GM12878 (cell line): ENCODE results near the gene EIF5. TPM values are rescaled to one million over a fixed set of nuclear protein-coding genes. Genes with fewer than 3 reads are reported as not detected.

Experiments used
- ATAC-seq: fragments of 200-7000 bp; cut with Tn5 transposase; 3 replicates; pipeline ENCODE4 v1.9.1; 2020; ENCODE audit warnings: mild to moderate bottlenecking, moderate library complexity
- BruUV-seq: library from RNA; stranded (reverse); fragments of 400-500 nt; replicated peaks from 2 replicates; lab custom pipeline; 2021; lab: Mats Ljungman, UMichigan
- CTCF ChIA-PET: fragments of 300-600 bp; sonication (Branson Sonifier 250); formaldehyde crosslinking; extraction: SDS; loops from one replicate; lab custom pipeline; 2021; ENCODE audit warnings: inconsistent platforms; lab: Yijun Ruan, JAX
- POLR2A ChIA-PET: fragments of 350-600 bp; formaldehyde crosslinking; extraction: SDS; loops from one replicate; lab custom pipeline; 2021; ENCODE audit warnings: inconsistent platforms; lab: Charles Lee
- RAD21 ChIA-PET: fragments of 300-600 bp; sonication (Branson Sonifier 250); formaldehyde crosslinking; loops from one replicate; lab custom pipeline; 2023; ENCODE audit warnings: antibody characterized with exemption; ENCODE audit not compliant: unreplicated experiment; lab: Charles Lee
- SMC1A ChIA-PET: fragments of 300-600 bp; sonication (Branson Sonifier 250); formaldehyde crosslinking; loops from one replicate; lab custom pipeline; 2023; ENCODE audit not compliant: unreplicated experiment, uncharacterized antibody; lab: Charles Lee
- DNase-seq: peaks from one replicate; pipeline ENCODE4 v3.0.0-alpha.2; 2011; ENCODE audit warnings: low read depth, low spot score
- FAIRE-seq: peaks from 3 replicates; lab custom pipeline; 2011; peaks lifted over from hg19 to GRCh38; lab: Jason Lieb, UNC
- H2AFZ ChIP-seq: 2 replicates; pipeline ENCODE4 v1.6.0; 2011; ENCODE audit warnings: low read depth, low read length, control low read depth; ENCODE audit not compliant: control insufficient read depth
- H3K27ac ChIP-seq: 2 replicates; pipeline ENCODE4 v1.5.1; 2011; ENCODE audit warnings: control low read depth; ENCODE audit not compliant: control insufficient read depth, insufficient read depth
- H3K27me3 ChIP-seq, 2 experiments: replicated peaks in 1 of 2; 2 replicates each; pipeline versions ENCODE4 v1.6.0 to v1.6.1; 2011; ENCODE audit warnings: low read length in 1 of 2; ENCODE audit not compliant: control insufficient read depth in 2 of 2, insufficient read depth in 2 of 2
- H3K36me3 ChIP-seq, 2 experiments: 2 replicates each; pipeline ENCODE4 v1.5.1; 2011; ENCODE audit warnings: low read length in 1 of 2; ENCODE audit not compliant: control insufficient read depth in 2 of 2, insufficient read depth in 2 of 2
- H3K4me1 ChIP-seq: 2 replicates; pipeline ENCODE4 v1.6.1; 2011; ENCODE audit warnings: mild to moderate bottlenecking, low read length, moderate library complexity, mixed read lengths; ENCODE audit not compliant: control insufficient read depth, insufficient read depth
- H3K4me2 ChIP-seq: 2 replicates; pipeline ENCODE4 v1.6.0; 2011; ENCODE audit warnings: control low read depth; ENCODE audit not compliant: control insufficient read depth, insufficient read depth
- H3K4me3 ChIP-seq: fragments of 200-600 bp; sonication (generic); 2 replicates; pipeline ENCODE4 v1.5.1; 2016
- H3K79me2 ChIP-seq: 2 replicates; pipeline ENCODE4 v1.6.0; 2011; ENCODE audit warnings: low read length; ENCODE audit not compliant: control insufficient read depth, insufficient read depth
- H3K9ac ChIP-seq: 2 replicates; pipeline ENCODE4 v1.8.0; 2011; ENCODE audit warnings: low read length, control low read depth, mixed read lengths; ENCODE audit not compliant: control insufficient read depth, insufficient read depth
- H3K9me3 ChIP-seq: replicated peaks from 3 replicates; pipeline ENCODE4 v1.5.1; 2011; ENCODE audit warnings: mild to moderate bottlenecking, low read length; ENCODE audit not compliant: control insufficient read depth, insufficient read depth
- H4K20me1 ChIP-seq: 2 replicates; pipeline ENCODE4 v1.6.0; 2011; ENCODE audit not compliant: control insufficient read depth, insufficient read depth
- BACH1 ChIP-seq: fragments of 450-650 bp; IDR thresholded peaks from 2 replicates; pipeline ENCODE4 v1.6.1; 2017; ENCODE audit warnings: mild to moderate bottlenecking, borderline replicate concordance
- CREB1 ChIP-seq: IDR thresholded peaks from 2 replicates; pipeline ENCODE4 v1.6.1; 2012; ENCODE audit warnings: low read depth, mild to moderate bottlenecking, inconsistent platforms
- DPF2 ChIP-seq: fragments of 450-650 bp; IDR thresholded peaks from 2 replicates; pipeline ENCODE4 v1.6.1; 2017; ENCODE audit warnings: mild to moderate bottlenecking
- EED ChIP-seq: sonication (generic); IDR thresholded peaks from 2 replicates; pipeline ENCODE4 v1.6.1; 2016; ENCODE audit warnings: antibody characterized with exemption, low read depth
- ESRRA ChIP-seq: IDR thresholded peaks from 2 replicates; pipeline ENCODE4 v1.6.1; 2012; ENCODE audit warnings: mild to moderate bottlenecking, low read length, improper control_type of control experiment
- JUNB ChIP-seq: IDR thresholded peaks from 2 replicates; pipeline ENCODE4 v1.6.1; 2016; ENCODE audit warnings: antibody characterized with exemption, mild to moderate bottlenecking
- NFYA ChIP-seq: IDR thresholded peaks from 2 replicates; pipeline ENCODE4 v1.6.1; 2011; ENCODE audit warnings: low read depth, mild to moderate bottlenecking, low read length, improper control_type of control experiment, borderline replicate concordance
- SIN3A ChIP-seq: IDR thresholded peaks from 2 replicates; pipeline ENCODE4 v1.6.1; 2012; ENCODE audit warnings: low read depth, low read length, improper control_type of control experiment
- SP1 ChIP-seq: IDR thresholded peaks from one replicate; pipeline ENCODE4 v1.6.1; 2011; ENCODE audit warnings: low read depth, low read length
- YBX1 ChIP-seq: fragments of 450-650 bp; IDR thresholded peaks from 2 replicates; pipeline ENCODE4 v1.6.1; 2016; ENCODE audit warnings: antibody characterized with exemption
- ZNF384 ChIP-seq: IDR thresholded peaks from 2 replicates; pipeline ENCODE4 v1.6.1; 2012; ENCODE audit warnings: low read depth, mild to moderate bottlenecking, low read length, improper control_type of control experiment, borderline replicate concordance
- ZSCAN29 ChIP-seq: fragments of 450-650 bp; IDR thresholded peaks from 2 replicates; pipeline ENCODE4 v1.6.1; 2017; ENCODE audit warnings: mild to moderate bottlenecking, moderate library complexity
- WGBS: methylation state at CpG from one replicate; pipeline ENCODE4 v1.1.6; 2016; ENCODE audit warnings: low lambda C conversion rate; ENCODE audit not compliant: insufficient replicate concordance, insufficient coverage; ENCODE audit errors: missing lambda C conversion rate; 5-methylcytosine and 5-hydroxymethylcytosine counted together
- in situ Hi-C: fragments of 300-500 bp; cut with MboI; formaldehyde crosslinking; loops from 9 replicates; pipeline ENCODE4 v1.14.3; 2018; ENCODE audit warnings: mixed read lengths
- intact Hi-C: fragments of 100-400 bp; cut with micrococcal nuclease; formaldehyde crosslinking; loops from one replicate; pipeline ENCODE4 v1.14.2; 2022; ENCODE audit not compliant: unreplicated experiment
- polyA plus RNA-seq, 11 experiments: library from polyadenylated mRNA; depleted of rRNA in 4 of 11; unstranded in 6 of 11; stranded (reverse) in 5 of 11; fragments of >200 nt; fragmentation: Nextera tagmentation in 4 of 11; fragmentation: Illumina TruSeq in 1 of 11; extraction: Ambion mirVana in 4 of 11; extraction: Trizol in 1 of 11; gene quantifications; 1 replicate in 1 of 11; 2 replicates in 10 of 11; pipeline versions ENCODE4 v1.2.1 to v1.2.3, GENCODE V29; 2011 to 2016; ENCODE audit warnings: inconsistent platforms in 2 of 11, missing spikeins in 2 of 11, low read depth in 1 of 11
- total RNA-seq, 4 experiments: library from RNA; depleted of rRNA in 3 of 4; stranded (reverse); fragments of >200 nt in 3 of 4; fragmentation: Illumina TruSeq in 1 of 4; extraction: Trizol in 1 of 4; gene quantifications; 2 replicates each; pipeline versions ENCODE4 v1.2.1 to v1.2.3, GENCODE V29; 2013 to 2021
- TF ChIP-seq, protein P1 (sequence below): IDR thresholded peaks from 2 replicates; pipeline ENCODE4 v1.6.1; 2012; ENCODE audit warnings: low read depth, low read length, improper control_type of control experiment
- TF ChIP-seq, protein P2 (sequence below): fragments of 450-650 bp; IDR thresholded peaks from 2 replicates; pipeline ENCODE4 v1.6.1; 2016; ENCODE audit warnings: mild to moderate bottlenecking, moderate library complexity, borderline replicate concordance
- TF ChIP-seq, protein P3 (sequence below): IDR thresholded peaks from 2 replicates; pipeline ENCODE4 v1.6.1; 2011; ENCODE audit warnings: borderline replicate concordance, low read depth, mild to moderate bottlenecking, moderate library complexity, mixed read lengths, low read length; ENCODE audit not compliant: insufficient read depth; ENCODE audit errors: extremely low read length
- TF ChIP-seq, protein P4 (sequence below): IDR thresholded peaks from 2 replicates; pipeline ENCODE4 v1.6.1; 2011; ENCODE audit warnings: low read depth, low read length, improper control_type of control experiment, borderline replicate concordance

The EIF5 gene
- total and polyA plus RNA-seq, 10 of the 15 experiments (the other 5 are each of a cell fraction or from before 2014, with no cell fraction given) = 51.2 to 360 (median 115) TPM

DNA sequence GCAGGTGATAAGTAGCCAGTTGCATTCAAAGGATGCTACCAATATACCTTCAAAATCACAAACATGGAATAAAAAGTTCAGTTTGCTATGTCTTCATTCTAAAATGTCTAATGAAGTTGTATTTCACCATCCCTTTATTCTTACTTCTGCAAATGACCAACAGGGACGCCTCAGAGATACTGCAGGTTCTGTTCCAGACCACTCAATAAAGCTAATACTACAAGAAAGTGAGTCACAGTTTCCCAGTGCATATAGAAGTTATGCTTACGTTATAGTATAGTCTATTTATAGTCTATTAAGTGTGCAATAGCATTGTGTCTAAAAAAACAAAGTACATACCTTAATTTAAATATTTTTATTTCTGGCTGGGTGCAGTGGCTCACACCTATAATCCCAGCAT lies 29.3 kb upstream of the EIF5 start (continued):
- TF ChIP-seq NFYA (no peak), CREB1 (no peak)

DNA sequence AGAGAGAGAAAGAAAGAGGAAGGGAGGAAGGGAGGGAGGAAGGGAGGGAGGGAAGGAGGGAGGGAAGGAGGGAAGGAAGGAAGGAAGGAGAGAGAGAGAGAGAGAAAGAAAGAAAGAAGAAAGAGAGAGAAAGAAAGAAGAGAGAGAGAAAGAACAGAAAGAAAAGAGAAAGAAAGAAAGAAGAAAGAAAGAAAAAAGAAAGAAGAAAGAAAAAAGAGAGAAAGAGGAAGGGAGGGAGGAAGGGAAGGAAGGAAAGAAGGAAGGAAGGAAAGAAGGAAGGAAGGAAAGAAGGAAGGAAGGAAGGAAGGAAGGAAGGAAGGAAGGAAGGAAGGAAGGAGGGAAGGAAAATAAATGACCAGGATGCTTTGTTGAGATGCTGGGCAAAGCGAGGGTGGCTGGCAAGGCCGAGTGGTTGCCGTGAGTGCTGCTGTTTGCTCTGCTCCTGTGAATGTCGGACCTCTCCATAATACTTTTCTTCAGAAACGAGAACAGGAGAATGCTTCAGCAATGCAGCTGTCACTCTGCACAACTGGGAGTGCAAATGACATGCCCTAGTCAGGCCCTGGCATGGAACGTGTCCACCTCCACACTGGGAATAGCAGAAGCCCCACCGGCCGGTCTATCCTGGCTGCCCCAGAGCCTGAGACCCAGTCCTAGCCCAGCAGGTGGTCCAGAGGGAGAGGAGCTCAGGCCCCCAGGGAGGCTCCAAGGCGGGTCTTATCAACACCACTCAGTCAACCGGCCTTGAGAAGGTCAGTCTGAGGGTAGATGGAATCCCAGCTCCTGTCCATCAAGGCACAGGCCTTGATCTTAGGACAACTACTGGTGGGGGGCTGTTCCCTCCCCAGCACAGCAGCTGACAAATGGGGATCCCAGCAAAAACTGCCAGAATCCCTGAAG lies 25.1 kb upstream of the EIF5 start:
- ChIA-PET CTCF (interaction anchor here (2.2 kb wide), 1 partner anchor 13 kb away, joined by 6 read pairs; no protein-coding TSS in a partner anchor), SMC1A (no interaction called here), POLR2A (no interaction called here), RAD21 (no interaction called here)
- Histone ChIP-seq H4K20me1 (no peaks in the 10 kb centered on the region), H3K27ac (no peak overlapping the region), H3K9me3 (no peaks in the 10 kb centered on the region; the same call in 2 of the 3 replicates), H3K4me3 (no peak overlapping the region), H3K27me3 (peaks cover 0 to 1% of the 10 kb centered on the region in 2 experiments; a peak in 2 of 4 replicates), H3K4me2 (no peak overlapping the region), H3K4me1 (no peaks in the 10 kb centered on the region), H3K36me3 (no peaks in the 10 kb centered on the region), H3K79me2 (no peaks in the 10 kb centered on the region), H3K9ac (no peak overlapping the region), H2AFZ (no peak overlapping the region)
- FAIRE-seq (no peak), DNase-seq (no peak), ATAC-seq (no peak)
- WGBS = 41% methylated on average over 10 of the region's 10 CpGs
- no TSS peak for BruUV-seq
- intact Hi-C loops = no loop called here
- in situ Hi-C loops = no loop called here
- TF ChIP-seq YBX1 (no peak), JUNB (no peak), SIN3A (no peak), ESRRA (no peak), SP1 (no peak), ZSCAN29 (no peak), EED (no peak), BACH1 (no peak), DPF2 (no peak), ZNF384 (no peak)
- TF ChIP-seq, protein P1, sequence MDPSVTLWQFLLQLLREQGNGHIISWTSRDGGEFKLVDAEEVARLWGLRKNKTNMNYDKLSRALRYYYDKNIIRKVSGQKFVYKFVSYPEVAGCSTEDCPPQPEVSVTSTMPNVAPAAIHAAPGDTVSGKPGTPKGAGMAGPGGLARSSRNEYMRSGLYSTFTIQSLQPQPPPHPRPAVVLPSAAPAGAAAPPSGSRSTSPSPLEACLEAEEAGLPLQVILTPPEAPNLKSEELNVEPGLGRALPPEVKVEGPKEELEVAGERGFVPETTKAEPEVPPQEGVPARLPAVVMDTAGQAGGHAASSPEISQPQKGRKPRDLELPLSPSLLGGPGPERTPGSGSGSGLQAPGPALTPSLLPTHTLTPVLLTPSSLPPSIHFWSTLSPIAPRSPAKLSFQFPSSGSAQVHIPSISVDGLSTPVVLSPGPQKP = no peak
- TF ChIP-seq, protein P2, sequence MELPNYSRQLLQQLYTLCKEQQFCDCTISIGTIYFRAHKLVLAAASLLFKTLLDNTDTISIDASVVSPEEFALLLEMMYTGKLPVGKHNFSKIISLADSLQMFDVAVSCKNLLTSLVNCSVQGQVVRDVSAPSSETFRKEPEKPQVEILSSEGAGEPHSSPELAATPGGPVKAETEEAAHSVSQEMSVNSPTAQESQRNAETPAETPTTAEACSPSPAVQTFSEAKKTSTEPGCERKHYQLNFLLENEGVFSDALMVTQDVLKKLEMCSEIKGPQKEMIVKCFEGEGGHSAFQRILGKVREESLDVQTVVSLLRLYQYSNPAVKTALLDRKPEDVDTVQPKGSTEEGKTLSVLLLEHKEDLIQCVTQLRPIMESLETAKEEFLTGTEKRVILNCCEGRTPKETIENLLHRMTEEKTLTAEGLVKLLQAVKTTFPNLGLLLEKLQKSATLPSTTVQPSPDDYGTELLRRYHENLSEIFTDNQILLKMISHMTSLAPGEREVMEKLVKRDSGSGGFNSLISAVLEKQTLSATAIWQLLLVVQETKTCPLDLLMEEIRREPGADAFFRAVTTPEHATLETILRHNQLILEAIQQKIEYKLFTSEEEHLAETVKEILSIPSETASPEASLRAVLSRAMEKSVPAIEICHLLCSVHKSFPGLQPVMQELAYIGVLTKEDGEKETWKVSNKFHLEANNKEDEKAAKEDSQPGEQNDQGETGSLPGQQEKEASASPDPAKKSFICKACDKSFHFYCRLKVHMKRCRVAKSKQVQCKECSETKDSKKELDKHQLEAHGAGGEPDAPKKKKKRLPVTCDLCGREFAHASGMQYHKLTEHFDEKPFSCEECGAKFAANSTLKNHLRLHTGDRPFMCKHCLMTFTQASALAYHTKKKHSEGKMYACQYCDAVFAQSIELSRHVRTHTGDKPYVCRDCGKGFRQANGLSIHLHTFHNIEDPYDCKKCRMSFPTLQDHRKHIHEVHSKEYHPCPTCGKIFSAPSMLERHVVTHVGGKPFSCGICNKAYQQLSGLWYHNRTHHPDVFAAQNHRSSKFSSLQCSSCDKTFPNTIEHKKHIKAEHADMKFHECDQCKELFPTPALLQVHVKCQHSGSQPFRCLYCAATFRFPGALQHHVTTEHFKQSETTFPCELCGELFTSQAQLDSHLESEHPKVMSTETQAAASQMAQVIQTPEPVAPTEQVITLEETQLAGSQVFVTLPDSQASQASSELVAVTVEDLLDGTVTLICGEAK = no peak
- TF ChIP-seq, protein P3, sequence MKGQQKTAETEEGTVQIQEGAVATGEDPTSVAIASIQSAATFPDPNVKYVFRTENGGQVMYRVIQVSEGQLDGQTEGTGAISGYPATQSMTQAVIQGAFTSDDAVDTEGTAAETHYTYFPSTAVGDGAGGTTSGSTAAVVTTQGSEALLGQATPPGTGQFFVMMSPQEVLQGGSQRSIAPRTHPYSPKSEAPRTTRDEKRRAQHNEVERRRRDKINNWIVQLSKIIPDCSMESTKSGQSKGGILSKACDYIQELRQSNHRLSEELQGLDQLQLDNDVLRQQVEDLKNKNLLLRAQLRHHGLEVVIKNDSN = no peak
- TF ChIP-seq, protein P4, sequence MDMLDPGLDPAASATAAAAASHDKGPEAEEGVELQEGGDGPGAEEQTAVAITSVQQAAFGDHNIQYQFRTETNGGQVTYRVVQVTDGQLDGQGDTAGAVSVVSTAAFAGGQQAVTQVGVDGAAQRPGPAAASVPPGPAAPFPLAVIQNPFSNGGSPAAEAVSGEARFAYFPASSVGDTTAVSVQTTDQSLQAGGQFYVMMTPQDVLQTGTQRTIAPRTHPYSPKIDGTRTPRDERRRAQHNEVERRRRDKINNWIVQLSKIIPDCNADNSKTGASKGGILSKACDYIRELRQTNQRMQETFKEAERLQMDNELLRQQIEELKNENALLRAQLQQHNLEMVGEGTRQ = no peak
